HG03095 (cell line): ENCODE measurements around the gene ANO10.
"Not testable (repeated sequence)": the region's sequence is repeated elsewhere in the genome, so short reads cannot be mapped to it uniquely, and the experiment has no call there.

Source experiments
- ATAC-seq: cut with Tn5 transposase; IDR thresholded peaks from one replicate; pipeline ENCODE4 v1.9.1; 2021; ENCODE audit warnings: moderate library complexity; ENCODE audit not compliant: unreplicated experiment

ANO10 gene

DNA sequence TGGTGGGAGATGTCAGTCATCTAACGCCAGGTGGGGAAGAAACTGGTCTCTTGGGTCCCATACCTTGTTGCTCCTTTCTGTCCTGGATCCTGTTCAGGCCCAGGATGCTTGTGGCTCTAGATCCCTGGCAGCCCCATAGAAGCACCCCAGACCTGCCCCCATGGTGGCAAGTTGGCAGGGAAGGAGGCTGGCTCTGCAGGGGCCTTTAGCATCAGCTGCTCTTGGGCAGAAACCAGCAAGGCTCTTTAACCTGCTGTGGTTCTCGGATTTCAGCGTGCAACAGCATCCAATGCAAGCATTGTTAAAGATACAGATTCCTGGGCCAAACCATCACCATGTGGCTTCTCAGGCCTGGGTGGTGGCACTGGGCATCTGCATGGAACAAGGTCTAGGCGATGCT is 259.6 kb downstream of the ANO10 start:
- no peak for ATAC-seq

DNA sequence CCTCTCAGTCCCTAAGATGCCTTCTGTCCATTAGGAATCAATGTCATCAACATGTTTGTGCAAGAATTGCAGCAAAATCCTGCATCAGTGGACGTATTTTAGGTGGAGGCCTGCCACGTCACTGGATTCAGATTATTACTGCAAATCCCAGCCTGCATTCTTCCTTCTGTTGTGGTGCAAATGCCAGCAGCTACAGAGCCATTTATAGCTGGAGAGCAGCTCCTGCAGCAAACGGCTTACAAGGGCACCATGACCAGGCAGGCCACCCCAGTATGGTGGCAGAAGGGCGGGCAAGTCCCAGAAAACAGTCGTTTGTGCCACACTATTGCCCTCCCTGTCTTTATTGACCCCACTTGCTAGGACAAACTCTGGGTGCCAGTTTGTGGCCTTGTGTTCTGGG is 260.7 kb downstream of the ANO10 start:
- ATAC-seq = no peak

DNA sequence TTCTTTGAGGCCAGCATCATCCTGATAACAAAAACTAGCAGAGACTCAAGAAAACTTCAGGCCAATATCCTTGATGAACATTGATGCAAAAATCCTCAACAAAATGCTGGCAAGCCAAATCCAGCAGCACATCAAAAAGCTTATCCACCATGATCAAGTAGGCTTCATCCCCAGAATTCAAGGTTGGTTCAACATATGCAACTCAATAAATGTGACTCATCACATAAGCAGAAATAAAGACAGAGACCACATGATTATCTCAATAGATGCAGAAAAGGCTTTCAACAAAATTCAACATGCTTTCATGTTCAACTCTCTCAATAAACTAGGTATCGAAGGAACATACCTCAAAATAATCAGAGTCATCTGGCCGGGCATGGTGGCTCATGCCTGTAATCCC is 265.8 kb downstream of the ANO10 start:
- not testable (repeated sequence) for ATAC-seq

DNA sequence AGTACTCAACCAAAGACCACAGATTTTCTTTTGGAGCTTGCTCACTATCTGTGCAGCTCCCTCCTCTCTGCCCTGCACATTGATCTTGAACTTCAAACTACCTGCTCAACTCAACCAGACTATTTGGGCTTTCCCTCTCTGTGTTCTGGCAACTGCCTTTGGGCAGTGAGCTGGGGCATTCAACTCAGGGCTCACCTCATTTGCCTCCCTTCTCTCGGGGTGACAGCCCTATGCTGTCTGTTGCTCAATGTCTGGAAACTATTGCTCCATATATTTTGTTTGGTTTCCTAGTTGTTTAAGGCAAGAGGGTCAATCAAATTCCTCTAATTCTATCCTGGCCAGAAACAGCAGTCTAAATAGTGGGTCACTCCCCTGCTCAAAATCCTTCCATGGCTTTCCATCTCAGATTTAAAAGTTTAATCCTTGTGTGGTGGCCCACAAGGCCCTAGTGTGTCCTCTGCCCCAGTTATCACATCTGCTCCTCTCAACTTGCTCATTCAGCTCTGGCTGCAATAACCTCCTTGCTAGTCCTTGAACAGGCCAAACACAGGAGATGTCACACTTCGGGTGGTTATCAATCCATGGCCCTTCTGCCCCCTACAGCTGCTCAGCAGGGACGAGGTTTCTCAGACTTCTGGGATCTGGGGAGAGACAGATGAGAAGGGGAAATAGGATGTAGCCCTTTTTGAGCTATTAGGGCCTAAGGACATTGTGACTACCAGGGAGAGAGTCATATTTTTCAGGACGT is 267.7 kb downstream of the ANO10 start:
- no peak for ATAC-seq

DNA sequence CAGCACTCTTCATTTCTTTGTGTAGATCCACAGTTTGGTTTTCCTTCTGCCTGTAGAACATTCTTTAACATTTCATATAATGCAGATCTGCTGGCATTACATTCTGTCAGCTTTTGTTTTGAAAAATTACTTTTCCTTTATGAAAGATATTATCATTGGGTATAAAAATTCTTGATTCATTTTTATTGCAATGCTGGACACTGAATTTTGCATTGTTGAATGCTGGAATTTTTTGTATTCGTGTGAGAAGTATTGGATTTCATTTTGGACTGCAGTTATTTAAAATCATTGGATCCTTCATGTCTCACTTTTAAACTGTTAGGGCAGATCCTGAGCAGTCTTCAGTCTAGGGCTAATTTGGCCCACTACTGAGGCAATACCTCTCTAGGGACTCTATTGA is 268.4 kb downstream of the ANO10 start:
- ATAC-seq = no peak

DNA sequence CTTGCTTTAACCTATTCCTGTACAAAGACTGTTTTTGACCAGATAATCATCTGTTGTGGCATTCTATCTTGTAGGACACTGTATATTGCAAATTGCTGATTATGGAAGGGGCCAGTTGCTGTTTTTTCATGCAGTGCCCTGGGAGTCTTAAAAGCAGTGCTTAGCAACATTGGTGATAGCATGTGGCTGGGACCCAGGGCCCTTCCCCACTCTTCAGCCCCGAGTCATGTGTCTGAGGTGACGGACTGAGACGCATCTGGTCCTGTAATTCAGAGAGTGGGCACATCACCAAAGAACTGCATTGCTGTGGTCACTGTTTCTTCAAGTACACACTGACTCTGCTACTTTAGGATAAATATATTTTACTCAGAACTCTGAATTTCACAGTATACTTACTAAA is 272.1 kb downstream of the ANO10 start:
- ATAC-seq = no peak

DNA sequence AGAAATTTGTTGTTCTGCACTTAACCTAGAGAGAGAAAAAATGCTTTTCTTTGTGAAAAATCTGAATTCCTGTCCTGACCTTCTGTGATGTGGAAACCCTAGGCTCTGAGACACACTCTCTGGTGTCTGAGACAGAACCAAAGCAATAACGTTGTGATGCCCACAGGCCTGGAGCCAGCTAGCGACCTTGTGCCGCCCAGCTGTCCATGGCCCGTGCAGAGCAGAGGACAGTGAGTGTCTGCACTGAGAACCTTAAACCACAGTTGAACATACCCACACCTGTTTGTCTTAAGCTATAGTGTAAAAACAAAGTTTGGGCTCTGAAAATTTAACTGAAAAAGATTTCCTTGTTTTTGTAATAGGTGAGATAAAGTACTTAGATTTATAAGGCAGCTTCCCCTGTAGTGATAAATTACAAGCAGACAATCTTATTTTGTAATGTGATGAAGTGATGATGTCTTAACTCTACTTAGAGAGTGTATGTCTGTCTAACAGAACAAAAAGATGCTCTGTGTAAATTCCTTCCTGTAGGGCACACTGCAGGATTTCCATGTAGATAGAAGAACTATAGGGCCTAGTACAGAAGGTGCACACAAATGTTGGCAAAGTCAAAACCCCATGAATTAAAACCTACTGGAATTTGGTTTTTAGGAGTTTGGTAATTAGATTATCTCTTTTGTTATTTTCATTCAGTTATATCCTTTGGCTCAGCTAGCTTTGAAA is 272.8 kb downstream of the ANO10 start:
- ATAC-seq = no peak

DNA sequence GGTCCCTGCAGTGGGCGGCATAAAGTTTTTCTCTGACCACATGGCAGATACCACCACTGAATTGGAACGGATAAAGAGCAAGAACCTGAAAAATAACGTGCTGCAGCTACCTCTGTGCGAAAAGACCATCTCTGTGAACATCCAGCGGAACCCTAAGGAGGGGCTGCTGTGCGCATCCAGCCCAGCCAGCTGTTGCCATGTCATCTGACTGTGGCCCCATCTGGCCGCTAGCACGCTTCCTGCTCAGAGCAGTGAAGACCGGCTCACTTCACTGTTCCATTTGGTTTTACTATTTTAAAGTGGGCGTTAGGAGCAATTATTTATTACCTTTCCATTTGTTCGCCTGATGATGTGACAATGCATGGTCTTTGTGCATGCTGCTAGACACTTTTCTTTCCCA is 273.5 kb downstream of the ANO10 start:
- no peak for ATAC-seq

DNA sequence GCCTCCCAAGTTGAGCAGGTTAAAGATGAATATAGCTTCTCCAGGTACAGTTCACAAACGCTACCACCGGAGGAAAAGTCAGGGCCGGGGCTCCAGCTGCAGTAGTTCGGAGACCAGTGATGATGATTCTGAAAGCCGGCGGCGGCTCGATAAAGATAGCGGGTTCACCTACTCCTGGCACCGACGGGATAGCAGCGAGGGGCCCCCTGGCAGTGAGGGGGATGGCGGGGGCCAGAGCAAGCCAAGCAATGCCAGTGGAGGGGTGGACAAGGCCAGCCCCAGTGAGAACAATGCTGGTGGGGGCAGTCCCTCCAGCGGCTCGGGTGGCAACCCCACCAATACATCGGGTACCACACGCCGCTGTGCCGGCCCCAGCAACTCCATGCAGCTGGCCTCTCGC is 274.0 kb downstream of the ANO10 start:
- ATAC-seq = no peak

DNA sequence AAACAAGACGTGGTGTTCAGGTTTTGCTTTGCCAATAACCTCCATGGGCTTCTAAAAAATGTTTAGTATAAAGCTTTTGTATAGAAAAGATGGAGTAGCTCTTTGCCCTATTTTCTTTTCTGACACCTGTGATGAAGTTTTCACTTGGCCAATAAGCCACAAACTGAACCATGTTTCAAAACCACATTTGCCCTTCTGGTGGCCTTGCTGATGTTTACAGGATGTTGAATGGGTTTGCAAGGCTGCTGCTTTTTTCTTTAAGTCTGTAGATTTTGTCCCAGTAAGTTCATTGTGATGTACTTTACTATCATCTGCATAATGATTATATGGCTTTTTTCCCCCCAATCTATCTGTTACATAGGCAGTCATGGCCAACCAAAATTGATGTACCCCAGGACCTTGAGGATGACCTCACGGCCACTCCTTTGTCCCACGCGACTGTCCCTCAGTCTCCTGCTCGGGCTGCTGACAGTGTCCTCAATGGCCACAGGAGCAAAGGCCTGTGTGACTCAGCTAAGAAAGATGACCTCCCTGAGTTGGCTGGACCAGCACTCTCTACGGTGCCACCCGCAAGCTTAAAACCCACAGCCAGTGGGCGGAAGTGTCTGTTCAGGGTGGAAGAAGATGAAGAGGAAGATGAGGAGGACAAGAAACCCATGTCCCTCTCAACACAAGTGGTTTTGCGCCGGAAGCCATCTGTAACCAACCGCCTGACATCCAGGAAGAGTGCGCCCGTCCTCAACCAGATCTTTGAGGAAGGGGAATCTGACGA is 274.6 kb downstream of the ANO10 start:
- ATAC-seq = no peak

DNA sequence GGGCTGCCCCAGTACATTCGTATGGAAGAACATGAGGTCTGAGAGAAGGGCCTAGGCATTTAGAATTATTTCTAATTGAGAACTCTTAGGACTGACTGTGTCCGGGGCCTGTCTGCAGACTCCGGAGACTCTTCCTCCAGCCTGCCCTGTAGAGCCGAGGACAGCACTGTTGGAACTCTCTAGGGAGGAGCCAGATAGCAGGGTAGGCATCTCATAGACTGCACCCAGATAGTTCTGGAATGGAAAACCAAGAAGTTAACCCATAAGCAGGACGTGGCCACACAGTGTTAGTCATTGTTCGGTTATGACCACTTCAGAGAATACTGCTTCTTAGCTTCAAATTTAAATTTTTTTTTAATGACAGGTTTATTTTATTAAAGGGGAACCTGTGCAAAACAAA is 275.9 kb downstream of the ANO10 start:
- no peak for ATAC-seq

DNA sequence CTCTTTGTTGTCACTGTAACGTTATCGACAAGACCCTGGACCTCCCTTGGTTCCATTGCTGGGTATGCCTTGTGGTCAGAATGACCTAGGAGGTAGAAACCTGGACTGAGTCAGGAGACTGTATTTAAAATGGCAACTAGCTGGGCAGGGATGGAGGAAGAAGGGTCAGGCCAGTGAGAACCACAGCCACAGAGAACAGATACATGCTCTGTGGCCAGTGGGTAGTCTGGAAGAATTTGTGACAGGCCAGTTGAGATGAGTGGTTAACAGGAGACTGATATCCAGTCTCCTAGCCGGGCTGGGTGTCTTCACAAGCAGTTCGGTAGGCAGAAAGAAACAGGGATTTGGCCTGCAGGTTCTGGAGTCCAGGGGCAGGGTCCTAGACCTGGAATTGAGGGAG is 276.6 kb downstream of the ANO10 start:
- no peak for ATAC-seq

DNA sequence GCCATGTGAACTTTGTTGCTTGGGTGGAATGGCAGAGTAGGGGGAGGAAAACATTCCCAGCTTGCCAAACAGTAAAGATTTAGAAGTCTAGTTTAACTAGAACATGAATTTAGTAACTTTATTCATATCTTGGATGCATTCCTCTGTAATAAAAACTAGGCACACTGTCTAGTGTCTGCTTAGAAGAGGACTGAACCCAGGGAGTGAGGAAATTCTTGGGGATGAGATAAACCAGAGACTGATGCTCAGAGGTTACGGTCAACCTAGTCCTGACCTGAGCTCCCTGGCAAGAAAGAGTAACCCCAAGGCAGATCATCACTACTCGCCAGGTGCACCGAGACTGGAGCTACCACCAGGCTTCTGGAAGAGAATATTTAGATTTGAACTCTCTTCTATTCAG is 277.3 kb downstream of the ANO10 start:
- no peak for ATAC-seq

DNA sequence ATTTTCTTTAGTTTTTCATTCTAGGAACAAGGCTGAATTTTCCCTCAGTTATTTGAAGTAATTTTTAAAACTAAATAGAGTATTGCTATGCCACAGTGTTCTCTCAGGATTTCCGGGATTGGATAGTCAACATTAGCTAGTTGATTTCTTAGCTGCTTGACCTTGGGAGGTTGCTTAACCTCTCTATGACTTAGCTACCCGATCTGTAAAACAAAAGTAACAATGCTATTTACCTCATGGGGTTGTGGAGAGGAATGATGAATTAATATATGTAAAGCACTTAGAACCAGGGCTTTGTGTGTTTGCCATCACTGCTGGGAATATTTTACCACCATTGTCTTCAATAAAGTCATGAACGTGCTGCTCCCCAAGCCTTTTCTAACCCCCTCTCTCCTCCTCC is 278.0 kb downstream of the ANO10 start:
- no peak for ATAC-seq

DNA sequence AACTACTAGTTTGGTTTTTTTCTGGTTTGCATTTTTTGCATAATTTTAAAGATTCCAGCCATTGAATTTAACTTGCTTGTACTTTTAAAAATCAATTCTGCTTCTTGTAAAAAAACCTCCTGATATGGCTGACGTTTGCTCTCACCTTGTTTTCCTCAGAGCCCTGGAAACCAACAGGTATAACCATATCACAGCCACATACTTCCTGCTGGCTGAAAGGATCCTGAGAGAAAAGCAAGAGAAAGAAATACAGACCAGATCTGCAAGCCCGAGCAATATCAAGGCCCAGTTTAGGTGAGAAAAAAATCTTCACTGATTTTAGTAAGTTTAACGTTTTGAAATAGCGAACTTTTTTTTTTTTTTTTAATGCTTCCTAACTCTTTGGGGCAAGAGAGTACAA is 278.6 kb downstream of the ANO10 start:
- ATAC-seq = no peak

DNA sequence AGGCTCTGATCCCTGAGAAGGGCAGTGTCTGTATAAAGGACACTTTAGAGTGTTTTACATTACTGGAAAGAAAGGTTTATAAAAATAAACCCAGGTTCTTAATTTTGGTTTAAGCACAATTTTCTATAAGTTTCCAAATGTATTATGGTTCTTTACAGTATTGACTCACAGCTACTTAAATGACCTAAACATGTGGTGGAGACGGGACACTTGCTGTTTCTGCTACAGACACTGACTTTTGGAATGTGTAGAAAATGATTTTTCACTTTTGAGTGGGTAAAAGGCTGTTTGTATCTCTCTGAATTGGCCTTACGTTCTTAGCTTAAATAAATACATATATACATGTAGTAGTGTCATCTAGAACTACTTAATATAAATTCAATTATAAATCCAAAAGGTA is 280.0 kb downstream of the ANO10 start:
- no peak for ATAC-seq

DNA sequence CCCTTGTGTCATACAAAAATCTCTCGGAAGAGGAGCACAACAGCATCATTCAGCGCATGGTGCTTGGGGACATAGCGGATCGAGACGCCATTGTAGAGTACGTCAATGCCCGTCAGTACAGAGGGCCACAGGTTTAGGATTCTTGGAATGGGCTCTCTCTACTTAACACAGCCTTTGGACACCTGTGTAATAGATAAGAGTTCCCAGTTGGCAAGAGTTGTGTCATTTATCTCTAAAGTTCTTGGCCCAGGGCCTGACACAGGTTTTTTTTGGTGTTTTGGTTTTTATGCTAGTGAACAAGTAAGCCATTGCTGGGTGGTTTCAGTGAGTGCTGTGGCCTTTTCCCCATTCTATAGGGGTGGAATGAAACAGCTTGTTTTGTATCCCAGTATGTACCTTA is 281.4 kb downstream of the ANO10 start:
- no peak for ATAC-seq

DNA sequence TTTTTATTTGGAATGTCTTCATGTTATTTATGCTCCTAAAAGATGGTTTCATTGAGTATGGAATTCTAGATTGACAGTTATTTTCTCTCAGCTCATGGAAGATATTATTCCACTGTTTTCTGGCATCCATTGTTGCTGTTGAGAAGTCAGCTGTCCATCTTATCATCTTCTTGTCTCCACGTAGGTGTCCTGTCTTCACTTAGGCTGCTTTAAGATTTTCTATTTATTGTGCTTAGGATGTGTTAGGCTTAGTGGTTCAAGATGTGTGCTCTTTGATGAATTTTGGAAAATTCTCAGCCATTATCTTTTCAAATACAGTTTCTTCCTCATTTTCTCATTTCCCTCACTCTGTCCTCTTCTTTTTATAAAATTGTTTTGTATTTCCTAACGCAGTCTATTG is 283.5 kb downstream of the ANO10 start:
- ATAC-seq = no peak

DNA sequence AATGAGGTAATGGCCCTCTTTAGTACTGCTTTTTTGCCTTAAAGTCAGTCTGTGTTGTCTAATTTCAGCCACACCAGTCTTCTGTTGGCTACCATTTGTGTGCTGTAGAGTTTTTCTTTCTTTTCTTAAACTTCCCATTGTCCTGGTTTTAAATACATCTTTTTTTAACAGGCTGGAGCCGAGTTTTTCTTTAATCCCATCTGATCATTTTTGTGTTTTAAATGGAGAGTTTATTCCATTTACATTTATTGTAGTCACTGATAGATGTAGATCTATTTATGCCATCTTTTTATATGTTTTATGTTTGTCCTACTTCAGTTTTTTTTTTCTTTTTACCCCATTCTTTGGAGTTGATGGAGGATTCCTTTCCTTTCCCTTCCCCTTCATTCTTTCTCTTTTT is 286.0 kb downstream of the ANO10 start:
- ATAC-seq = no peak

DNA sequence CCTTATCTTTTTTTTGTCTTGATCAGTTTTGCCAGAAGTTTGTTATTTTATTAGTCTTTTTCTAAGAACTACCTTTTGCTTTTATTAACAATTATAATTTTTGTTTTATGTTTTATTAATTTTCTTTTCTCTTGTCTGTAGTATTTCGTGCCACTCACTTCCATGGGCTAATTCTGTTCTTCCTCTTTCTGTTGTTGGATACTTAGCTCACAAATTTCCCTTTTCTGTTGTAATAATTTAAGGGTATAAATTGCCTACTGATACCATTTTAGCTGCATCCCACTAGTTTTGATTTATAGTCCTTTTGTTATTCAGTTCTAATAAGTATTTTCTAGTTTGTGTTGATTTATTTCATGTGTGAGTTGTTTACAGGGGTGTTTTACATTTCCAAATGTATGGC is 286.8 kb downstream of the ANO10 start:
- no peak for ATAC-seq

DNA sequence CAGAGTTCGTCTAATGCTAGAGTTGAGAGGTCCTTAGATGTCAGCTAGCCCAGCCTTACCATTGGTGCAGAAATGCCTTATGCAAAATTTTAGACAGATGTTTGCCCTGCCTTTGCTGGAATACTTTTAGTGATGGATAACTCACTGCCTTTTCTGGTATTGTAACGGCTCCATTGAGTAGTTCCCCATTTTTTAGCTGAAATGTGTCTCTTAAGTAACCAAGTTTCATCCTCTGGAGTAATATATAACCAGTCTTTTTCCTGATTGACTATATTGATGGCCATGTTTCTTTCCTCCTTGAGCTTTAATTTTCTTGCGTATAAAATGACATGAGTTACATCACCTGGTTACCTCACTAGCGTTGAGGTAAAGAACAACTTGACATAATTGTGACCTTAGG is 290.4 kb downstream of the ANO10 start:
- no peak for ATAC-seq

DNA sequence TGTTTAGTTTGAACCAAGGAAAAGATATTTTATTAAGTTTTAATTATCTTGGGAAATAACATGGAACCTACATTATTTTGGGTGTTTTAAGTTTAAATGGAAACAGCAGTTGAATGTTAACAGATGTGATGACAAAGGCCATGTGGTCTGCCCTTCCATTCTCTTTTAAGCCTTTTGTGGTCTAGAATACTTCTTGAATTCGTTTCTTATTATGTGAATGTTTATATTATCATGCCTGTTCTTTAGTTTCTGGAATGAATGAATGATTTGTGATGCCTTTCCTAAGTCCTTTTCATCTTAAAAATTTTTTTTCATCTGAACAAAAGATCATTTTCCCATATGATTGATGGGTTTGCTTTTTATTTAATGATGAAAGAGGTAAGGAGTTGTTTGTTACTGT is 290.8 kb downstream of the ANO10 start:
- ATAC-seq = no peak
